Esophagus (tissue), 2 donors: ENCODE results near the gene NUSAP1. TPM values are rescaled to one million over a fixed set of nuclear protein-coding genes. Genes with fewer than 3 reads are reported as not detected.
"Not testable (repeated sequence)": the region's sequence is repeated elsewhere in the genome, so short reads cannot be mapped to it uniquely, and the experiment has no call there.

Source experiments
- H3K27ac ChIP-seq, 2 donors: one replicate each; pipeline ENCODE4 v1.5.1; 2013; ENCODE audit warnings: low read depth in 2 of 2, mild to moderate bottlenecking in 2 of 2, inconsistent platforms in 1 of 2, low read length in 1 of 2, moderate library complexity in 1 of 2
- H3K27me3 ChIP-seq, 2 donors: one replicate each; pipeline ENCODE4 v1.6.1; 2013; ENCODE audit warnings: low read length in 2 of 2, control low read depth in 1 of 2, mild to moderate bottlenecking in 1 of 2; ENCODE audit not compliant: insufficient read depth in 2 of 2, control insufficient read depth in 1 of 2
- H3K36me3 ChIP-seq, 2 donors: one replicate each; pipeline ENCODE4 v1.6.1; 2013; ENCODE audit warnings: low read length in 1 of 2; ENCODE audit not compliant: control insufficient read depth in 2 of 2, insufficient read depth in 2 of 2
- H3K4me1 ChIP-seq, 2 donors: one replicate each; pipeline ENCODE4 v1.6.1; 2013; ENCODE audit warnings: low read length in 1 of 2; ENCODE audit not compliant: control insufficient read depth in 2 of 2, insufficient read depth in 2 of 2
- H3K4me3 ChIP-seq, 2 donors: one replicate each; pipeline ENCODE4 v1.5.1; 2013; ENCODE audit warnings: low read length in 2 of 2, mild to moderate bottlenecking in 2 of 2, low read depth in 1 of 2, moderate library complexity in 1 of 2
- H3K9me3 ChIP-seq, 2 donors: one replicate each; pipeline ENCODE4 v1.6.1; 2013; ENCODE audit warnings: mild to moderate bottlenecking in 2 of 2, low read depth in 1 of 2, low read length in 1 of 2, moderate library complexity in 1 of 2; ENCODE audit not compliant: control insufficient read depth in 2 of 2, insufficient read depth in 1 of 2
- WGBS, 2 donors: extraction: QIAGEN DNeasy Blood & Tissue Kit; methylation state at CpG; one replicate each; pipeline ENCODE4 v1.1.7; 2013; 5-methylcytosine and 5-hydroxymethylcytosine counted together
- polyA plus RNA-seq, 2 donors: library from polyadenylated mRNA; stranded (reverse); fragments of 200-250 nt; gene quantifications; one replicate each; pipeline ENCODE4 v1.2.3, GENCODE V29; 2013
- donor health status: healthy with polysubstance abuse.
- donor health status: Bipolar disorder and iron deficiency.

The NUSAP1 gene
- polyA plus RNA-seq, 2 donors: 16.6 to 28.0 TPM

DNA sequence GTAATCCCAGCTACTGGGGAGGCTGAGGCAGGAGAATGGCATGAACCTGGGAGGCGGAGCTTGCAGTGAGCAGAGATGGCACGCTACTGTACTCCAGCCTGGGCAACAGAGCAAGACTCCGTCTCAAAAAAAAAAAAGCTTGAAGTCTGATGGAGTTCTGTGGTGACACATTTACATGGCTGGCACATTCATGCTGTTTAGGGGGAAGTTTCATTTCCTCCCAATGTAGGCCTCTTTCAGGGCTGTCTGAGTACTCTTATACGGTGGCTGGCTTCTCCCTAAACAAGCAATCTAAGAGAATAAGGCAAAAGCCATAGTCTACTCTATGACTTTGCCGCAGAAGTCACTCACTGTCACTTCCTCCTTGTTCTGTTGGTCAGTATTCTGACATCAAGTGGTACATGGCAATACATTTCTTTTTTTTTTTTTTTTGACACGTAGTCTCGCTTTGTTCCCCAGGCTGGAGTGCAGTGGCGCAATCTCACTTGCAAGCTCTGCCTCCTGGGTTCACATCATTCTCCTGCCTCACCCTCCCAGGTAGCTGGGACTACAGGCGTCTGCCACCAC is 41.5 kb upstream of the NUSAP1 start:
- H3K27ac ChIP-seq: no peak overlapping the region
- H3K4me3 ChIP-seq: no peak overlapping the region
- H3K9me3 ChIP-seq: no peaks in the 10 kb centered on the region
- H3K4me1 ChIP-seq: no peaks in the 10 kb centered on the region
- H3K27me3 ChIP-seq: no peaks in the 10 kb centered on the region
- peaks cover 0 to 10% of the 10 kb centered on the region in 2 donors for H3K36me3 ChIP-seq
- WGBS, 2 donors: 86 to 91% methylated on average over 7 to 9 of the region's 9 CpGs

DNA sequence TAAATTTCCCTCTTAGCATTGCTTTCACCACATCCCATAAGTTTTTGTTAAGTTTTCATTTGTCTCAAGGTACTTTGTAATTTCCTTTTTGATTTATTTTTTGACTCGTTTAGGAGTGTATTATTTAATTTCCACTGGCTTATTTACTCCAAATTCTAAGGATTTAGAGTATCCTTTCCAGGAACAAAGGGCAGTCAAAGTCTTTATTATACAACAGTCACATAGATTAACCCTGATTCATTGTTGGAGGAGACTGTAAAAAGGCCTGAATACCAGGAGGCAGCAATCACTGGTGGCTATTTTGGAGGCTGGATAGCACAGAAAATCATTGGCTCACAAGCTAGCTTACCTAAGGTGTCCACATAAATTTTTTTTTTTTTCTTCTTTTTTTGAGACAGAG is 40.2 kb upstream of the NUSAP1 start:
- Histone ChIP-seq H3K27me3 (no peaks in the 10 kb centered on the region), H3K4me1 (no peaks in the 10 kb centered on the region), H3K36me3 (peaks cover 0 to 9% of the 10 kb centered on the region in 2 donors), H3K4me3 (no peak overlapping the region), H3K27ac (no peak overlapping the region), H3K9me3 (no peaks in the 10 kb centered on the region)
- WGBS, 2 donors: 41 to 49% methylated on average over 1 of the region's 1 CpG

DNA sequence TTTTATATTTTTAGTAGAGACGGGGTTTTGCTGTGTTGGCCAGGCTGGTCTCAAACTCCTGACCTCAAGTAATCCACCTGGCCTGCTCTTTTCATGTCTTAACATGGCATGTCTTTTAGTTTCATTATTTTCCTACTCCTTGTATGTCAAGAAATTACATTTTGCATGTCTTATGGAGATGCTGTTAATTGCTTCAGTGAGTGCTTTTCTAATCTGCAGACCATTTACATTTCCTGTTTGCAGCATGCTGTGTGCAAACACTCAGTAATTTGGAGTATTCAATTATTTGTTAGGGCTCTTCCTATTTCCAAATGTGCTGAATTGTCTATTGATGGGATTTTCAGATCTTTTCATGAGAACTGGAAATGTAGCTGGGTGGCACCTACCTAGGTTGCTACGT is 31.5 kb upstream of the NUSAP1 start:
- H3K36me3 ChIP-seq, H3K27me3 ChIP-seq: not testable (repeated sequence)

DNA sequence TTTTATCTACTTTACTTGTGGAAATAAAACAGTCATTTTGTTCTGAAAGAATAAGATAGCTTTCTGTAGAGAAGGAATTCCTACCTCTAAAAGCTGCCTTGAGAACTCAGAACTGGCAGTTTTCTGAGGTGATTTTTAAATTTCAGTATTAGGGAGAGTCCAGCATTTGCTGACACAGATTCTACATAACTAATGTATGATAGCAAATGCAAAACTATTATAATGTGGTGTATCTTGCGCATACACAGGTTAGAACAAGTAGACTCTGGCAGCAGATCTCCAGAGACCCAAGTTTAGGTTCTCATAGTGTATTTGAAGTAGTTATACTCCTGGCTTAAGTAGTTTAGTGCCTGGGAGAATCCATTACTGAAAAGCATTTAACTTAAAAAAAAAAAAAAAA is 31.1 kb upstream of the NUSAP1 start:
- H3K9me3 ChIP-seq: no peaks in the 10 kb centered on the region
- H3K36me3 ChIP-seq: peaks cover 0 to 4% of the 10 kb centered on the region in 2 donors
- no peak overlapping the region for H3K4me3 ChIP-seq
- no peak overlapping the region for H3K27ac ChIP-seq
- H3K4me1 ChIP-seq: no peaks in the 10 kb centered on the region
- no peaks in the 10 kb centered on the region for H3K27me3 ChIP-seq
- 94 to 98% methylated on average over 1 of the region's 1 CpG for WGBS, 2 donors

More for the DNA sequence above, 31.5 kb upstream of the NUSAP1 start:
- not testable (repeated sequence) for H3K9me3 ChIP-seq, H3K27ac ChIP-seq, H3K4me1 ChIP-seq, H3K4me3 ChIP-seq
- 90 to 94% methylated on average over 2 of the region's 2 CpGs for WGBS, 2 donors

DNA sequence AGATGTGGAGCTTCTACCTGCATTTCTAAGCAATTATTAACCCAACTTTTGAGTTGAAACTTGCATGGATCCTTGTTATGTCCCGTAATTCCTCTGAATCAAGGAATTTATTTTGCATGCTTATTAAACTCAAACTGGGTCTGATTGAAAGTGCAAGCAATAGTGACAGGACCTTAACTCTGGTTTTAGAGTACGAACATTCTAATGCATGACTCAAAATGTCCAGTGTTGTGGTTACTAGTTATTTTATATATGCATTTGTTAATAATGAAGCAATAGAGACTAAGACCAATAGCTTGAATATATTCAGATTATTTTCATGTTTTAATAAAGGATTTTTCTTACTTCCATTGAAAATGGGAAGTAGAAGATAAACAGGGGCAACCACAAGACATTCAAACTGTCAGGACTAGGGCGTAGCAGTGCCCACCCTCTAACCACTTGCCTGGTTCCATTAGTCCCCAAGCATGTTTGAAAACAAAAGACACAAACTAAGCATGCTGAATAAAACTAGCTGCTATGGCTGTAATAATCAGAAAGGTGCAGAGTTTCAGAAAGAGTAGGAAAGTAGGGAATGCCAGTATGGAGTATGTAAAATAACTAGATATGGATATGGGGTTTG is 28.4 kb upstream of the NUSAP1 start:
- Histone ChIP-seq H3K4me3 (no peak overlapping the region), H3K27me3 (no peaks in the 10 kb centered on the region), H3K9me3 (no peaks in the 10 kb centered on the region), H3K36me3 (no peaks in the 10 kb centered on the region), H3K4me1 (no peaks in the 10 kb centered on the region), H3K27ac (no peak overlapping the region)
- 87 to 90% methylated on average over 3 of the region's 3 CpGs for WGBS, 2 donors

DNA sequence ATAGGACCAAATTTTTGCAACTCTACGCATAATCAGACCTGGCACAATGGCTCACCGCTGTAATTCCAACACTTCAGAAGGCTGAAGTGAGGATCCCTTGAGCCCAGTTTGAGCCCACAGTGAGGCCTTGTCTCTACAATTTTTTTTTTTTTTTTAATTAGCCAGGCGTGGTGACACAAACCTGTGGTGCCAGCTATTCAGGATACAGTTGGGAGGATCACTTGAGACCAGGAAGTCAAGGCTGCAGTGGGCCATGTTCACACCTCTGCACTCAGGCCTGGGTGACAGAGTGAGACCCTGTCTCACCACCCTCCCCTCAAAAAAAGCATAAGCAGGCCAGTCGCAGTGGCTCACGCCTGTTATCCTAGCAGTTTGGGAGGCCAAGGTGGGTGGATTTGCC is 25.0 kb upstream of the NUSAP1 start:
- H3K36me3 ChIP-seq: no peaks in the 10 kb centered on the region
- H3K9me3 ChIP-seq: no peaks in the 10 kb centered on the region
- H3K27me3 ChIP-seq: no peaks in the 10 kb centered on the region
- WGBS, 2 donors: 85 to 92% methylated on average over 5 of the region's 5 CpGs
- no peaks in the 10 kb centered on the region for H3K4me1 ChIP-seq
- peak overlapping the region in 1 of 2 donors; percentile 22 for H3K27ac ChIP-seq
- H3K4me3 ChIP-seq: no peak overlapping the region

DNA sequence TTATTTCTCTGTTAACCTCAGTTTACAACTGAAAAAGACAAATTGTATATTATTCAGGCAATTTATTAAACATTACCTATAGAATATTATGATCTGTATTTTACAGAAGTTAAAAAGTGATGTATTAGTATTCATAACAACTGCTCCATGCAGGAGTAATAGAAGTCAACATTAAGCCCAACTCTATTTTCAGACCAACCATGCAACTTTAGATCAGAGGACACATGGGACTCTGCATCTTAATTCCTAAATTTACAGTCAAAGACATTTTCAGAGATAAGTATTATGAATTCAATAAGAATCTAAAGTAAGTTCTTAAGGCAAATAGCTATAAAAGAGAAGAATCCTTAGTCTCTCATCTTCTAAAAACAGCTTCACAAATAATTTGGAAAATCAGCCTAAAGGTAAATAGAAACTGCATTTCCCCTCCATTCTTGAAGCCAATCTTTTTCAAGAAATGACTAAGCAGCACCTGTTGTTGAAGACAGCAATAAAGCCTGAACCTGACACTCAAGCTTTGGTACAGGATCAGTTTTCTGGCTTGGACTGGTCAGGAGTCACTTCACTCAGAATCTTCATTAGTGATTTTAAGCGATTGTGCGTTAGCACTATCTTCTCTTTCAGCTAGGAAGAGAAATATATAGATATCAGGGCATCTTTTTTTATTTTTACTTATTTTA is 23.3 kb upstream of the NUSAP1 start:
- no peaks in the 10 kb centered on the region for H3K4me1 ChIP-seq
- no peaks in the 10 kb centered on the region for H3K36me3 ChIP-seq
- WGBS, 2 donors: 95 to 99% methylated on average over 2 of the region's 2 CpGs
- no peaks in the 10 kb centered on the region for H3K9me3 ChIP-seq
- H3K4me3 ChIP-seq: no peak overlapping the region
- no peak overlapping the region for H3K27ac ChIP-seq
- H3K27me3 ChIP-seq: no peaks in the 10 kb centered on the region

DNA sequence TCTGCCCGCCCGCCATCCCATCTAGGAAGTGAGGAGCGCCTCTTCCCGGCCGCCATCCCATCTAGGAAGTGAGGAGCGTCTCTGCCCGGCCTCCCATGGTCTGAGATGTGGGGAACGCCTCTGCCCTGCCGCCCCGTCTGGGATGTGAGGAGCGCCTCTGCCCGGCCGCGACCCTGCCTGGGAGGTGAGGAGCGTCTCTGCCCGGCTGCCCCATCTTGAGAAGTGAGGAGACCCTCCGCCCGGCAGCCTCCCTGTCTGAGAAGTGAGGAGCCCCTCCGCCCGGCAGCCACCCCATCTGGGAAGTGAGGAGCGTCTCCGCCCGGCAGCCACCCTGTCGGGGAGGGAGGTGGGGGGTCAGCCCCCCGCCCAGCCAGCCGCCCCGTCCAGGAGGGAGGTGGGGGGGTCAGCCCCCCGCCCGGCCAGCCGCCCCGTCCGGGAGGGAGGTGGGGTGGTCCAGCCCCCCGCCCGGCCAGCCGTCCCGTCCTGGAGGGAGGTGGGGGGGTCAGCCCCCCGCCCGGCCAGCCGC is 11.8 kb upstream of the NUSAP1 start:
- H3K36me3 ChIP-seq, H3K27ac ChIP-seq, H3K4me3 ChIP-seq, H3K9me3 ChIP-seq, H3K27me3 ChIP-seq, H3K4me1 ChIP-seq: not testable (repeated sequence)
- 97 to 98% methylated on average over 30 to 37 of the region's 39 CpGs for WGBS, 2 donors

DNA sequence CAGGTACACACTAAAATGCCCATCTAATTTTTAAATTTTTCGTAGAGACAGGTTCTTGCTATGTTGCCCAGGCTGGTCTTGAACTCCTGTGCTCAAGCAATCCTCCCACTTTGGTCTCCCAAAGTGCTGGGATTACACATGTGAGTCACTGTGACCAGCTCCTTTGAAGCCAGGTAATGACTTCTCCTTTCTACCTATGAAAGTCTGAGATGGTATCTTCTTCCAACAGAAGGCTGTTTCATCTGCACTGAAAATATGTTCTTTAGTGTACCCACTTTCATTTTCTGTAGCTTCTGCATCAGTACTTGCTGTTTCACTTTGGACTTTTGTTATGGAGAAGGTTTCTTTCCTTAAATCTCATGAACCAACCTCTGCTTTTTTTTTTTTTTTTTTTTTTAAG is 9.1 kb upstream of the NUSAP1 start:
- H3K27me3 ChIP-seq: no peaks in the 10 kb centered on the region
- no peaks in the 10 kb centered on the region for H3K36me3 ChIP-seq
- H3K4me1 ChIP-seq: no peaks in the 10 kb centered on the region
- H3K27ac ChIP-seq: no peak overlapping the region
- 90 to 94% methylated on average over 1 of the region's 1 CpG for WGBS, 2 donors
- H3K9me3 ChIP-seq: no peaks in the 10 kb centered on the region
- no peak overlapping the region for H3K4me3 ChIP-seq
